T47D (cell line): ENCODE data around the gene GRIA2.
"Not testable (repeated sequence)": the region's sequence is repeated elsewhere in the genome, so short reads cannot be mapped to it uniquely, and the experiment has no call there.

Experiments
- DNase-seq, 2 experiments: peaks; one replicate each; pipeline versions ENCODE4 v3.0.0 to v3.0.0-alpha.2; 2011 to 2012; ENCODE audit warnings: low read depth in 1 of 2, low spot score in 1 of 2
- JUND ChIP-seq: IDR thresholded peaks from 2 replicates; pipeline ENCODE4 v1.6.1; 2012; ENCODE audit warnings: low read depth
- in situ Hi-C: cut with HindIII; loops from 2 replicates; pipeline ENCODE4 v1.10.0; 2016; ENCODE audit warnings: low sequenced_read_pairs, low pct_unique_long_range_greater_than_20kb

The GRIA2 gene

DNA sequence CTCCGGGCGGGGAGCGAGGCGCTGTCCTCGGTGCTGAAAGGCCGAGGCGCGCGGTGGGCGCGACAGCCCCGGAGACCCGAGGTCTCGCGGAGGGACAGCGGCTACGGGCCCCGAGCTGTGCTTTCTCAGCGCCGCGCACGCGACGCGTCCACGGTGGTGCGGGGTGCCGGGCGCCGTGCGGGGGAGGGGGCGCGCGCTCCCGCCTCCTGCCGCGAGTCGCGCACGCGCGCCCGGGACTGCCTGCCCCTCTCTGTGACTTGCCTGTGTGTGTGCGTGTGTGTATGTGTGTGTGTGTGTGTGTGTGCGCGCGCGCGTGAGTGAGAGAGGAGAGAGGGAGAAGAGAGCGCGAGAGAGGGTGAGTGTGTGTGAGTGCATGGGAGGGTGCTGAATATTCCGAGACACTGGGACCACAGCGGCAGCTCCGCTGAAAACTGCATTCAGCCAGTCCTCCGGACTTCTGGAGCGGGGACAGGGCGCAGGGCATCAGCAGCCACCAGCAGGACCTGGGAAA is at the start of gene GRIA2:
Gene GRIA2, plus strand, starts transcription at position 358 of the 511 bp plus-strand sequence. CDS start 315 bp downstream, outside the sequence.
- DNase-seq: peak; percentile 65 to 76
- no peak for TF ChIP-seq JUND
- in situ Hi-C loops: no loop called here

DNA sequence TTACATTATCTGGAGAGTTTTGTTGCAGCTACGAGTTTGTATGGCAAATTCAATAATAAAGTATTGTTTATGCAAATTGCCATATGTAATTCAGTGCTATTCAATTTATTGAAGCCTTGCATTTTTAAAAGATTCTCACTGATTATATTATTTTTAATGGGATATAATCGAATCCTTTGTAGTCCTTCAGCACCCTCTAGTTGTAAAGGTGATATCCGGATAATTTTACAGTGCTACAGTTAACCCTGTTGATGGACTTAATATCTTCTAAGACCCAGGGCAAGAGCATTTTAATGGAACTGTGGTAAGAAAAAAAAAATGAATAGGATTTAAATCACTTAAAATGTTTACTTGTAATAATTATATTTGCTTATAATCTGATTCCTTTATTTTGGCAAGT is 48.5 kb upstream of the GRIA2 start:
- no peak for DNase-seq
- no peak for TF ChIP-seq JUND
- in situ Hi-C loops: no loop called here

DNA sequence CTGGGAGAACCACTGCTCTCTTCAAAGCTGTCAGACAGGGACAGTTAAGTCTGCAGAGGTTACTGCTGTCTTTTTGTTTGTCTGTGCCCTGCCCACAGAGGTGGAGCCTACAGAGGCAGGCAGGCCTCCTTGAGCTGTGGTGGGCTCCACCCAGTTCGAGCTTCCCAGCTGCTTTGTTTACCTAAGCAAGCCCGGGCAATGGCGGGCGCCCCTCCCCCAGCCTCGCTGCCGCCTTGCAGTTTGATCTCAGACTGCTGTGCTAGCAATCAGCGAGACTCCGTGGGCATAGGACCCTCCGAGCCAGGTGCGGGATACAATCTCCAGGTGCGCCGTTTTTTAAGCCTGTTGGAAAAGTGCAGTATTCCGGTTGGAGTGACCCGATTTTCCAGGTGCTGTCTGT is 40.3 kb upstream of the GRIA2 start:
- in situ Hi-C loops, DNase-seq: not testable (repeated sequence)

DNA sequence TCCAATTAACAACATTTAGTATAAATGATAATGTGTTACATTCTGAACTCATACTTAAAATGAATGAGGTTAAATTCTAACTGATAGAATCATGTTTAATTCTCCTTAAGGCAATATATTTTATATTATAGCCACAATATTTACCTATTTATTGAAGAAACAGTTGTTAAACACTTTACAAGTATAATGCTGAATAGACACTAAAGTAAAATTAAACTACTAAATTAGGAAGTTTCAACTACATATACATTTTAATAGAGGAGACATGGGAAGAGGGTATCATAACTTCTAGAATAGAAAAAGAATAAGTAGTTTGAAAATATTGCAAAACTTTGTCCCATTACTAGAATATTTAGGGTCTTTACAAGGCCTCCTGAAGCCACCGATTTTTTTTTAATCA is 36.2 kb upstream of the GRIA2 start:
- TF ChIP-seq JUND: no peak
- no peak for DNase-seq
- in situ Hi-C loops: no loop called here

DNA sequence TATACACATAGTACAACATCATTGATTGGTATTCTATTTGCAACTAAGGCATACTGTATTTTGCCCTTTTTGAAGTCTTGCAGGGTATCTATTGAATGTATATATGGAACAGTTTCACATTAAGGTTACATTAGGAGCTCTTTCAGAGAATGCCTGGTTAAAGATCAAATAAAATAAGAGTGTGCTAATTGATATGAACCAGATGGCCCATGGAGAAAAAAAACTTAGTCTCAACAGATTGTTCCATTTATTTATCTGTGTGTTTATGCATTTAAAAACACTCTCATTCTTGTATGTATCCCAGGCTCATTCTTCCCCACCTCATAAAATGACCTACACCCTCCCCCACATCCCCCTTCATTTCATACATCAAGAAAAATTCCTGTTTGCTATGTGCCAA is 35.2 kb upstream of the GRIA2 start:
- TF ChIP-seq JUND: no peak
- DNase-seq: no peak
- in situ Hi-C loops: no loop called here

DNA sequence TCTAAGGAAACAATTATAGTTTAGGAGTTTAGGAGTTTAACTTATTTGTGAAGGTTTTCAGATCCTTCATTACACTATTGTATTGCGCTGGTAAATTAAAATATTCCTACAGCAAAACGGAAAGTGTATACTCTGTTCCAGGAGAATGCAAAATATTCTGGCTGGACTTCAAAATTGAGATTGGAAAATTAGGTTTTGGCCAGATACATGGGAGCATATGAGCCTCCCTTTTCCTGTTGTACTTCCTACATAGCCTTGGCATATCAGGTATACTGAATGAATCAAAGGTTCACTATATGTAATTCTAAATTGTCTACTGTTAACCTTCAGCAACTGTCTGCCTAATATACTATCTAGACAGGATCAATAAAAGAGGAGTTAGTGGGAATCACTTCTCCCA is 25.2 kb upstream of the GRIA2 start:
- no peak for TF ChIP-seq JUND
- in situ Hi-C loops: no loop called here
- no peak for DNase-seq

DNA sequence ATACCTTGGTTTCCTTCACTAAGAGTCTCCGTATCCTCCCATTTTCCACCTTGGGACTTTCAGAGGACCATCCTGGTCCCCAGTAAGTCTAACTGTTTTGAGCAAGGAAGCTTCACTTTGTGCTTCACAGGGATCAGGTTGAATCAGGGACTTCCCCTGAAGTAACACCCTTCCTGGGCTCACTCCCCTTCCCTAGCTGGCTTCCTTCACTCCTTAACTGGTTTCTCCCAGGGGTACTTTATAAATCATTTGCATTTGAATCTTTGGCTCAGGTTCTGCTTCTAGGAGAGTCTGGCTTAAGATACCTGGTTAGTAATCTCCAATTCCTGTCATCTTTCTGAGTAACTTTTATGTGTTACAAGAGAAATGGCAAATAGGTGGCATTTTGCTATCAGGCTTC is 24.5 kb upstream of the GRIA2 start:
- DNase-seq: no peak
- in situ Hi-C loops: no loop called here
- no peak for TF ChIP-seq JUND

DNA sequence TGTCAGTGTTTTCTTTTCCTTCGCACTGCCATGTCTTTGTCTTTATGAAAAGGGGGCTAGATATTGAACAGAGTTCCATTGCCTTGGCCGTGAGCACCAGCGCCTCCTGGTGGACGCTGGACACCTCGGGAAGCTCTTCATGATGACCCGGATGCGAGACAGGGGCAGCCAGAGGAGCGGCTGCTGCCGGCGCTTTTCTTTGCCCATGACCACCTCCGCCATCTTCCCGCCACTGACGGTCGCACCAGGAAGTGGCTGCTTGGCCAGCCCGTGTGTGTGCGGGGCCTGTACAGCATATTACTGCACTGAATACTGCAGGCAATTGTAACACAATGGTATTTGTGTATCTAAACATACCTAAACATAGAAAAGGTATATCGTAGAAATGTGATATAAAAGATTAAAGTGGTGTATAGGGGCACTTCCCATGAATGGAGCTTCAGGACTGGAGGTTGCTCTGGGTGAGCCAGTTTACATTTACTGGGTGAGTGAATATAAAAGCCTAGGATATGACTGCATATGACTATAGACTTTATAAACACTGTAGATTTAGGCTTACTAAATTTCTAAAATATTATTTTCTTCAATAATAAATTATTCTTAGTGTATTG is 15.8 kb upstream of the GRIA2 start:
- DNase-seq: no peak
- no peak for TF ChIP-seq JUND
- in situ Hi-C loops: no loop called here

DNA sequence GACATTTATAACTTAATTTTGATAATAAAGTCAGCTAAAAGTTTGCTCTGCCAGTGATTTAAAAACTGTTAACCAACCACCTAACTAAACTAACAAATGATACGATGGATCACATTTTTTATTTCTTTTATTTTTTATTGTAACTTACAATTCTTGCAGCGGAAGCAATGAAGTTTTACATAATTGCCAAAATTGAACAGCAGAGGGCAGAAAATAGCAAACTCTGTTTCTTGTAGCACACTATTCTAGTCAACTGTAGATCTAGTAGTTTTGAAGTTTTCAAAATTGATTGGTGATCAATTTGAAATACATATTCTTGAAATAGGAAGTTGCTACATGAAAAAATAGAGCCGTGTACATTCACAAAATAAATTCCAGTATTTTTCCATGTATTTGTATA is 2.8 kb upstream of the GRIA2 start:
- DNase-seq: peak in 1 of 2 experiments; percentile 44
- in situ Hi-C loops: no loop called here
- TF ChIP-seq JUND: no peak

DNA sequence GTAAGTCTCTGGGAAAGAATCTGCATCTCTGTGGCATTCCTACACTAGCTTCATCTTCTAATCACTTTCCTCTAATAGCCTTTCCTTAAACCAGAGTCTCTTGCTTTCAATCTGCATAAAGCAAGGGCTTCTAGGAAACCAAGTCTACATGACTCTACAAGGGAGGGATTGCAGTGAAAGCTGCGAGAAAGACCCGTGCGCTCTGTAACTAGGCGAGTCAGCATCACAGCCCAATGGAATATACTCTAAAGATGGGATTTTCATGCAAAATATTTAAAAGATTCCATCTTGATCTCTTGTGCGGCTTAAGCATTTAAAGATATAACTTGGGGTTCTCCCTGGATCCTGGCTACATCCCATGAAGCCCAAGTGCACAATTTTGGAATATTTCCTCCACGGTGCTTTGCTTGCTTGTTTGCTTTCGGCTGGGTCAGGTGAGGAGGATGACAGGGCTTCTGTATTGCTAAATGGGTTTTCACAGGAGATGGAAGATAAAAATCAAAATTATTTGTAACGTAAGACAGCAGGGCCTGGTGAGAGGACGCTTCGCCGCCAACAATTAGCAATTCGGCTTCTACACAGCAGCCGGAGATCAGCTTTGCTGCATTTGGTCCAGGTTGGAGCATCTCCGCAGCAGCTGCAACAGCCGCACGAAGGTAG is 687 bp upstream of the GRIA2 start:
- TF ChIP-seq JUND: no peak
- DNase-seq: no peak
- in situ Hi-C loops: no loop called here

DNA sequence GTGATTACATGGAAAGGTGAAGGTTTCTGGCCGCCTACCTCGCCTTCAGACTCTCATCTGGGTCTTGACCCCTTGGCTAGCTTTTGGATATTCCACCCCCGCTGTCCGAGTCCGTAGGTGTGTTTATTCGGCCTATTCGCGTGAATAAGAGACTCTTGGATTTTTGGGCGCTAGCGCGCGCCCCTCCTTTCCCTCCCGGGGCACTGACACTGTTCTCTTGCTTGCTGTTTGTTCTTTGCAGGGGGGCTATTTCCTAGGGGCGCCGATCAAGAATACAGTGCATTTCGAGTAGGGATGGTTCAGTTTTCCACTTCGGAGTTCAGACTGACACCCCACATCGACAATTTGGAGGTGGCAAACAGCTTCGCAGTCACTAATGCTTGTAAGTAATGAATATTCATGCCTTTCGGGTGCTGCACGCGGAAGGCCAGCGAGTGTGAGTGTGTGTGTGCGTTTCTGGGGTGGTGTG is 932 bp downstream of the GRIA2 start:
- DNase-seq: no peak
- in situ Hi-C loops: no loop called here
- no peak for TF ChIP-seq JUND

DNA sequence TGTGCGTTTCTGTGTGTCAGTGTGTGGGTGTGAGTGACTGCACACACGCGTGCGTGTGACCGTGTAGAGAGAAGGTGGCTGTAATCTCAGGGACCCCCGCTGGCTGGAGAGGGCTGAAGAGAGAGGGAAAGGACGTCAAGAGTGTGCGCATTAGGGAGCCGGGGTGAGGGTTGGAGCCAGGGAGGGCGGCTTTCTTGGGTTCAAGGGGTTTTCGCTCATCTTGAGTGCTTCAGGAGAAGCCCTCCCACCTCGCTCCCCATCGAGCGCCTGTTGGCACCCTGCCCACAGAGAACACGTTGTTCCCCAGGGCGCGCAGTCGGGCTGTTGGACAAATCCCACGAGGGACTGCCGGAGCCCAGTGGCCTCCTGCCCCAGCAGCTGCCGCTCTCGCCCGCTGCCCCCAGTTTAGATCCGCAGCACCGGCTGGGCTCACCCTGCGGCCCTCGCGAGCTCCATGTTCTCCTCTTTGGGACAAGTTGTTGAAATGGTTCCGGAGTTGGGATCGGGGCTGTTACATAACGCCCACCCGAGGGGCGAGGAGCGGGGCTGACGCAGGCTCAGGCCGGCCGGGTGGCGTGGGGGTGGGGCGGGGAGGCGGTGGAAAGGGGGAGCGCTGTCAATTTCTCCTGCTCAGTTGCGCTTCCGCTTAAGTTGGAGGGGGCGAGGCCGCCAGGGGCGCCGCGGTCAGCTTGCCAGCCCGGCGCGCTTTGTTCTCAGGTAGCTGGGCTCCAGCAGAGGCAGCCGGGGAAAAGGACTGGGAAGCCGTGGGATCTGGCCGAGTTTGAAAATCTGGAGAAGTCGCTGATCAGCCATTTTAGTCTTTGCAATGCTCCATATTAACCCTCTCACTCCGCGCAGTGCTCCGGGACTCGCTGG is 1.6 kb downstream of the GRIA2 start:
- in situ Hi-C loops: no loop called here
- DNase-seq: no peak
- no peak for TF ChIP-seq JUND

DNA sequence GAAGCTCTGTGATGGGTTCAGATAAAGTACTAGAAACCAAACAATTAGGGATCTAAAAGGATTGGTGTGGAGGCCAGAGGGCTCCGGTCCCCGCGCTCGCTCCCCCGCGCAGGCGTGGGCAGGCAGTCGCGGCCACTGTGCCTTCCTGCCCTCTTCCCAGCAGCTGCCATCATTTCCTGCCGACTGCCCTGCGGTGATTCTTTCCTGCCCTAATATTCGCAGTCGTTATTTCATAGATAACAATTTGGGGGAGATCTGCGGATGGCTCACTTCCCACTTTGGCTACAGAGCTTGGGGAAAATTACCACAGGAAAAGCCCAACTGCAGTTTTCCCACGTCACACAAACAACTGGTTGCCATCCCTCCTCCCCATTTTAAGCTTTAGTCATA is 2.2 kb downstream of the GRIA2 start:
- TF ChIP-seq JUND: no peak
- in situ Hi-C loops: no loop called here

More for the DNA sequence above, 2.2 kb downstream of the GRIA2 start:
- no peak for DNase-seq
